Midbrain (tissue), 1 donor: Measurements from ENCODE around the gene CMTR2.
A peak's percentile ranks its signal among the peaks of the same experiment; 100 is the strongest.

Experiments used
- DNase-seq: peaks from one replicate; lab custom pipeline; 2025; lab: John Stamatoyannopoulos, UW

The CMTR2 gene

GRCh38 chr16:71276589-71277334 is 12.4 kb downstream of the CMTR2 start:
- no peak for DNase-seq

- DNase-seq: no peak
These were observed 15.8 kb downstream of the CMTR2 start for GRCh38 chr16:71273384-71273783.

DNA sequence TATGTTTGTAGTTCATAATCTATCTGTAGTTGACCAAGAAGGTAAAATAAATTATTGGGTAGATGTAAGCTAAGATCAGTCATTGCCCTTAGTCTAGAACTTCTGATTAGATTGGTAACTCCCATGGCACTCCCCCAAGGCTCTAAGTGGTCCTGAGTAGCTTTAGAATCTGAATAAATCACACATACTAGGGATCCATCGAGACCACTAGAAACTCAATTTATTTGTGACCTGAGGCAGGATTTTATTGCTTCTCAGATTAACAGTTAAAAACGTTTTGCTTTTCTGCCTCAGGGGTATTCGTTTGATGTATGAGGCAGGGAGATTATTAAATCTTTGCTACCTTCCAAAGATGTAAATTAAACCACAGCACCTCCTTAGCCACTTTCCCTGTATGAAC is 24.9 kb downstream of the CMTR2 start:
- no peak for DNase-seq

DNA sequence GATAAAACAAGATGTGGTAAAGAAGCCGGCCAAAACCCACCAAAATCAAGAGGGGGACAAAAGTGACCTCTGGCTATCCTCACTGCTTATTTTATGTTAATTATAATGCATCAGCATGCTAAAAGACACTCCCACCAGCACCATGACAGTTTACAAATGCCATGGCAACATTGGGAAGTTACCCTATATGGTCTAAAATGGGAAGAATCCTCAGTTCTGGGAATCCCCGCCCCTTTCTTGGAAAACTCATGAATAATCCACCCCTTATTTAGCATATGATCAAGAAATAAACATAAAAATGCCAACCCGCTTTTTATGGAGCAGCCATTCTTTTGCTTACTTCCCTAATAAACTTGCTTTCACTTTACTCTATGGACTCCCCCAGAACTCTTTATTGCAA is 25.6 kb downstream of the CMTR2 start:
- no peak for DNase-seq

GRCh38 chr16:71262391-71262790 is 26.8 kb downstream of the CMTR2 start:
- DNase-seq: no peak

DNA sequence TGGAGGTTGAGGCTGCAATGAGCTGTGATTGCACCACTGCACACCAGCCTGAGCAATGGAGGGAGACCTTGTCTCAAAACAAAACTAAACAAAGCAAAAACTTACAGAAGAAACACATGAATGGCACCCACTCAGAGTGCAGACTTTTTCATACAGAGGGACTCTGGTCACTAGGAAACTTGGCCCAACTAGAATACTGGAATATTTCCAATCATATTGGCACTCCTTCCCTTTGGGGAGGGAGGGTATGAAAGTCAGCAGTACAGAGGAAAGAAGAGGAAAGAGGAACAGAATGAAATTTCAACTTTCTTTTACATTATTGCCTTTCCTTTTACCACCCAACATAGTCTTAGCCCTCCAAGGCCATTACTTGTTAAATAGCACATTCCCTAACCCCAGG is 28.2 kb downstream of the CMTR2 start:
- no peak for DNase-seq

- DNase-seq: no peak
These were observed 30.1 kb downstream of the CMTR2 start for GRCh38 chr16:71259086-71259485.

GRCh38 chr16:71258372-71258771 is 30.8 kb downstream of the CMTR2 start:
- DNase-seq: peak; percentile 51

GRCh38 chr16:71257768-71258167 is 31.4 kb downstream of the CMTR2 start:
- no peak for DNase-seq

- peak; percentile 51 for DNase-seq
These were observed 33.5 kb downstream of the CMTR2 start for GRCh38 chr16:71255721-71256120.

GRCh38 chr16:71254832-71255525 is 34.2 kb downstream of the CMTR2 start:
- DNase-seq: no peak

- no peak for DNase-seq
These were observed 38.6 kb downstream of the CMTR2 start for GRCh38 chr16:71250461-71251235.

- DNase-seq: no peak
These were observed 39.8 kb downstream of the CMTR2 start for GRCh38 chr16:71249399-71249798.

DNA sequence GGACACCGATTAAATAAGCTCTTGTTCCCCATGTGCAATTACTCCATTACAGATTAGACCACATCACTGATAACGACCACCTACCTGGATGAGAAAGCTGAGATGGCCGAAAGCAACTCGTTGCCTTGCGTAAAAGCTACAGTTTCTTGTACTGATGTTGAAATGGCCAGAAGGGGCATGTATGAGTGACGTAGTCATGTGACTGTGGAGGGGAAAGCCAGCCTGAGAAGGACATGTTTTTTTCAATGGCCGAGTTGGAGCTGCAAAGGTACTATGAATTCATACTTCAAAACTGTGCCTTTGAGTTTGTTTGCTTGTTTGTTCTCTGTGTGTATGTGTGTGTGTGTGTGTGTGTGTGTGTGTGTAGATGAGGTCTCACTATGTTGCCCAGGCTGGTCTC is 41.7 kb downstream of the CMTR2 start:
- no peak for DNase-seq

DNA sequence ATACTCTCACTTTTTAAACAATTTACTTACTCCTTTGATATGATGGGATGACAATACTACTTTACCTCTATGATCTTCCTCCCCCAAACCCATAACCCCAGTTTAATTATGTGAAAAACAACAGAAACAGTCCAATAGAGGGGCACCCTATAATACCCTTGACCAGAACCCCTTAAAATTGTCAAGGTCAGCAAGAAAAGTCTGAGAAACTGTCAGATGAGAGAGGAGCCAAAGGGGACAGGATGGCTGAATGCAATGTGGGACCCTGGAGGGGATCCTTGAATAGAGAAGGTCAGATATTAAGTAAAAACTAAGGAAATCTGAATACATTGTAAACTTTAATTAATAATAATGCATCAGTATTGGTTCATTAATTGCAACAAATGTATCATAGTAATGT is 42.9 kb downstream of the CMTR2 start:
- DNase-seq: no peak

DNA sequence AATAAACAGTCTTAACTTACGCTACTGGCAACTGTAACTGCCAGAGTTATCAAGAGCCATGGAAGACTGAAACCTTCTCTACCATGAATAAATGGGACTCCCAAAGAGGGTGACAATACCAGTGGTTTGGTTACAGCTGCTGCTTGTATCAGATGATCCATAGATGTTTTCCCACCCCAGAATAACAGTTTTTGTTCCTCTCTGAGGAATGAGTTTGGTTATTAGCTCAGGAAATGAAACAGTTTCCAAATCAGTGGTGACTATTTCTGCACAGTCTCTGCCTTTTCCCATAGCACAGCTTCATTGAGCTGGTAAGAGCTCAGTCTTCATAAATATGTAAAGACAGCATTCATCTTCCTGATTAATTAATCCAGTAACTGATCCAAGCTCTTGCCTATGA is 44.7 kb downstream of the CMTR2 start:
- DNase-seq: no peak

DNA sequence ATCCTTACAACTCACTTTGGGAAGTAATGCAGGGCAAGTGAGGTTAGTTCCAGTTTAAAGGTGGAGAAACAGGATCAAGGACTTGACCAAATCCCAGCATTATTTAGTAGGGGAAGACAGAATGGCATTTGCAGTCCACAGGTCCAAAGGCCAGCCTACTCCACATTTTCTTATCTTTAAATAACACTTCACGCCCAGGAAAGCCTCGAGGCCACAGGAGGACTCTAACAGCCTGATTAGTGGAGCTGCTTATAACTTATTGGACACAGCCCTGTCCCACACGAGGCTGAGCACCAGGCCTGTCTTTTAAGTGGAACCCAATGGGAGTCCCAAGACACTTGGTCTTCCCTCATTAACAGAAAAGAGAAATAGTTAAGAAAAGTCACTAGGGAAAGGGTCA is 46.6 kb downstream of the CMTR2 start:
- no peak for DNase-seq

- DNase-seq: no peak
These were observed 47.2 kb downstream of the CMTR2 start for GRCh38 chr16:71242036-71242435.
